ENCODE results near the gene SEC14L5.

DNA sequence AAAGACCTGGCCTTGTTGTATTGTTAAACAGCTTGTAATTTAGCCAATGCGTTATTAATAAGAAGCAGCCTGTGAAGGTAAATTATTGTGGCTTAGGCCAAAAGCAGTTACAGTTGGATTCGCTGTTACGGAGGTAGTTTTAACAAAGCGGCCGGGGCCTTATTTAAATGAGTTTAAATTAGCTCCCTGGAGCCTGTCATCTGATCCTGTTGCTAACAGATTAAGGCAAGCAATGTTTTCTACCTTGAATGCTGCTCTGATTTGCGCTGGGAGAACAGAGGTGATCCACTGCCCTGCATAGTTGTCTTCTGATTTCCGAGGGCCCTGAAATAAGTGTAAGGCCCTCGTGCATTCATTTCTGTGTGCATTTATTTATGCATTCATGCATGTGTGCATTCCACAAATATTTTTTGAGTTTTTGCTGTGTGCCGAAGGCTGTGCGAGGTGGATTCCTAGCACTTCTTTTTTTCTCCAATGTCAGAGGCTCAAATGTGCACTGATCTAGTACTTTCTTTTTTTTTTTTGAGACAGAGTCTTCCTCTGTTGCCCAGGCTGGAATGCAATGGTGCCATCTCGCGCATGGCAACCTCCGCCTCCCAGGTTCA lies 10.9 kb downstream of the SEC14L5 start:
- TF ChIP-seq GATA3 (IDR thresholded peaks at IDR 0.05; ENCODE audit: low read depth, low read length) (no peak), GATA2 (IDR thresholded peaks at IDR 0.05; ENCODE audit: low read depth, low read length) (no peak)
